ENCODE results near the gene MAST2. TPM values are rescaled to one million over a fixed set of nuclear protein-coding genes. Genes with fewer than 3 reads are reported as not detected.

MAST2 gene
- total RNA-seq, result 15.1 and 18.5 TPM in 2 replicates

GRCh38 chr1:45803299-45803780 is at the start of gene MAST2:
Gene MAST2, plus strand, starts transcription at chr1:45803612. Its CDS starts 284 bp downstream, at chr1:45803896.

Other genes starting within 250 kb of the MAST2 start
- 34.9 and 39.7 TPM in 2 replicates for gene NASP, start 219.6 kb upstream of the MAST2 start, total RNA-seq
- gene CCDC17, start 179.6 kb upstream of the MAST2 start, total RNA-seq, result 0.77 and 0.79 TPM in 2 replicates
- gene GPBP1L1, start 117.1 kb upstream of the MAST2 start, total RNA-seq, result 58.3 and 70.2 TPM in 2 replicates
- 5.8 and 11.0 TPM in 2 replicates for gene TMEM69, start 115.4 kb upstream of the MAST2 start, total RNA-seq
- gene IPP, start 53.0 kb upstream of the MAST2 start, total RNA-seq, result 13.9 and 16.1 TPM in 2 replicates